ENCODE results near the gene GNMT.

The GNMT gene

GRCh38 chr6:42962096-42962495, 1.5 kb downstream of the GNMT start:
- Mint-ChIP-seq H3K27me3 (peaks cover 5 to 20% of the 10 kb centered on the region in 2 donors), H3K4me1 (peaks cover 19 to 20% of the 10 kb centered on the region in 2 donors), H3K4me3 (no peak overlapping the region), H3K36me3 (peaks cover 32 to 43% of the 10 kb centered on the region in 2 donors), H3K27ac (no peak overlapping the region), H3K9me3 (no peaks in the 10 kb centered on the region)
- no peak for DNase-seq
- ATAC-seq (replicated peaks): no peak

- ATAC-seq (replicated peaks) (no peak), DNase-seq (no peak)
- H3K4me1 Mint-ChIP-seq: peaks cover 19 to 20% of the 10 kb centered on the region in 2 donors
- peaks cover 37 to 47% of the 10 kb centered on the region in 2 donors for H3K36me3 Mint-ChIP-seq
- H3K9me3 Mint-ChIP-seq: no peaks in the 10 kb centered on the region
- peak overlapping the region; percentile 47 for H3K27ac Mint-ChIP-seq
- no peak overlapping the region for H3K4me3 Mint-ChIP-seq
- H3K27me3 Mint-ChIP-seq: peaks cover 5 to 20% of the 10 kb centered on the region in 2 donors
Measured at GRCh38 chr6:42962502-42963178, 2.1 kb downstream of the GNMT start.

- peaks cover 41 to 54% of the 10 kb centered on the region in 2 donors for H3K36me3 Mint-ChIP-seq
- H3K4me3 Mint-ChIP-seq: no peak overlapping the region
- H3K27ac Mint-ChIP-seq: no peak overlapping the region
- peaks cover 19 to 20% of the 10 kb centered on the region in 2 donors for H3K4me1 Mint-ChIP-seq
- H3K9me3 Mint-ChIP-seq: no peaks in the 10 kb centered on the region
- ATAC-seq (replicated peaks) (no peak), DNase-seq (no peak)
- peaks cover 5 to 20% of the 10 kb centered on the region in 2 donors for H3K27me3 Mint-ChIP-seq
Measured at GRCh38 chr6:42963179-42963854, 2.8 kb downstream of the GNMT start.

- peaks cover 46 to 61% of the 10 kb centered on the region in 2 donors for H3K36me3 Mint-ChIP-seq
- H3K27me3 Mint-ChIP-seq: peaks cover 5 to 20% of the 10 kb centered on the region in 2 donors
- H3K27ac Mint-ChIP-seq: no peak overlapping the region
- H3K9me3 Mint-ChIP-seq: no peaks in the 10 kb centered on the region
- peaks cover 20 to 21% of the 10 kb centered on the region in 2 donors for H3K4me1 Mint-ChIP-seq
- no peak for DNase-seq
- H3K4me3 Mint-ChIP-seq: no peak overlapping the region
- peak; percentile 46 to 48 for ATAC-seq (replicated peaks)
Measured at GRCh38 chr6:42963855-42964605, 3.5 kb downstream of the GNMT start.

- ATAC-seq (replicated peaks) (no peak), DNase-seq (no peak)
- H3K9me3 Mint-ChIP-seq: no peaks in the 10 kb centered on the region
- peak overlapping the region; percentile 59 for H3K27ac Mint-ChIP-seq
- H3K4me1 Mint-ChIP-seq: peaks cover 16% of the 10 kb centered on the region in 2 donors
- peaks cover 0 to 3% of the 10 kb centered on the region in 2 donors for H3K27me3 Mint-ChIP-seq
- peaks cover 50 to 75% of the 10 kb centered on the region in 2 donors for H3K36me3 Mint-ChIP-seq
- H3K4me3 Mint-ChIP-seq: no peak overlapping the region
Measured at GRCh38 chr6:42966571-42966970, 6.0 kb downstream of the GNMT start.

- Mint-ChIP-seq H3K27ac (no peak overlapping the region), H3K4me1 (peaks cover 16 to 17% of the 10 kb centered on the region in 2 donors), H3K9me3 (no peaks in the 10 kb centered on the region), H3K27me3 (no peaks in the 10 kb centered on the region), H3K4me3 (no peak overlapping the region), H3K36me3 (peaks cover 47 to 75% of the 10 kb centered on the region in 2 donors)
- ATAC-seq (replicated peaks) (no peak), DNase-seq (no peak)
Measured at GRCh38 chr6:42967228-42967627, 6.7 kb downstream of the GNMT start.

GRCh38 chr6:42968126-42968701, 7.7 kb downstream of the GNMT start:
- Mint-ChIP-seq H3K27me3 (no peaks in the 10 kb centered on the region), H3K36me3 (peaks cover 42 to 72% of the 10 kb centered on the region in 2 donors), H3K4me1 (peaks cover 16 to 17% of the 10 kb centered on the region in 2 donors), H3K9me3 (no peaks in the 10 kb centered on the region), H3K27ac (no peak overlapping the region), H3K4me3 (no peak overlapping the region)
- DNase-seq (no peak), ATAC-seq (replicated peaks) (no peak)

GRCh38 chr6:42968783-42969182, 8.2 kb downstream of the GNMT start:
- ATAC-seq (replicated peaks): no peak
- H3K36me3 Mint-ChIP-seq: peaks cover 42 to 73% of the 10 kb centered on the region in 2 donors
- H3K4me3 Mint-ChIP-seq: no peak overlapping the region
- H3K27me3 Mint-ChIP-seq: no peaks in the 10 kb centered on the region
- H3K27ac Mint-ChIP-seq: peak overlapping the region; percentile 47
- H3K4me1 Mint-ChIP-seq: peaks cover 16 to 18% of the 10 kb centered on the region in 2 donors
- no peaks in the 10 kb centered on the region for H3K9me3 Mint-ChIP-seq
- no peak for DNase-seq

GRCh38 chr6:42969431-42969830, 8.9 kb downstream of the GNMT start:
- H3K9me3 Mint-ChIP-seq: no peaks in the 10 kb centered on the region
- peaks cover 45 to 73% of the 10 kb centered on the region in 2 donors for H3K36me3 Mint-ChIP-seq
- H3K4me3 Mint-ChIP-seq: no peak overlapping the region
- DNase-seq (no peak), ATAC-seq (replicated peaks) (no peak)
- H3K4me1 Mint-ChIP-seq: peaks cover 17 to 22% of the 10 kb centered on the region in 2 donors
- H3K27ac Mint-ChIP-seq: no peak overlapping the region
- H3K27me3 Mint-ChIP-seq: no peaks in the 10 kb centered on the region

- no peaks in the 10 kb centered on the region for H3K27me3 Mint-ChIP-seq
- ATAC-seq (replicated peaks) (no peak), DNase-seq (no peak)
- no peak overlapping the region for H3K27ac Mint-ChIP-seq
- H3K4me1 Mint-ChIP-seq: peaks cover 17 to 25% of the 10 kb centered on the region in 2 donors
- no peaks in the 10 kb centered on the region for H3K9me3 Mint-ChIP-seq
- no peak overlapping the region for H3K4me3 Mint-ChIP-seq
- peaks cover 47 to 69% of the 10 kb centered on the region in 2 donors for H3K36me3 Mint-ChIP-seq
Measured at GRCh38 chr6:42969934-42970333, 9.4 kb downstream of the GNMT start.

GRCh38 chr6:42970871-42971612, 10.5 kb downstream of the GNMT start:
- Mint-ChIP-seq H3K27me3 (no peaks in the 10 kb centered on the region), H3K36me3 (peaks cover 41 to 64% of the 10 kb centered on the region in 2 donors), H3K4me1 (peaks cover 19 to 33% of the 10 kb centered on the region in 2 donors), H3K9me3 (no peaks in the 10 kb centered on the region), H3K4me3 (peak overlapping the region in 1 of 2 donors; percentile 43), H3K27ac (peak overlapping the region; percentile 80)
- ATAC-seq (replicated peaks) (peak; percentile 53 to 57), DNase-seq (no peak)

- DNase-seq (no peak), ATAC-seq (replicated peaks) (no peak)
- peak overlapping the region; percentile 21 for H3K27ac Mint-ChIP-seq
- H3K4me3 Mint-ChIP-seq: peak overlapping the region in 1 of 2 donors; percentile 43
- peaks cover 18 to 40% of the 10 kb centered on the region in 2 donors for H3K4me1 Mint-ChIP-seq
- no peaks in the 10 kb centered on the region for H3K27me3 Mint-ChIP-seq
- H3K36me3 Mint-ChIP-seq: peaks cover 44 to 64% of the 10 kb centered on the region in 2 donors
- H3K9me3 Mint-ChIP-seq: no peaks in the 10 kb centered on the region
Measured at GRCh38 chr6:42971746-42972327, 11.3 kb downstream of the GNMT start.

- peak overlapping the region; percentile 47 for H3K27ac Mint-ChIP-seq
- H3K9me3 Mint-ChIP-seq: no peaks in the 10 kb centered on the region
- H3K4me1 Mint-ChIP-seq: peaks cover 20 to 54% of the 10 kb centered on the region in 2 donors
Measured at GRCh38 chr6:42973926-42974325, 13.4 kb downstream of the GNMT start.

More at GRCh38 chr6:42973926-42974325, 13.4 kb downstream of the GNMT start:
- no peak for ATAC-seq (replicated peaks)
- Mint-ChIP-seq H3K27me3 (no peaks in the 10 kb centered on the region), H3K4me3 (no peak overlapping the region), H3K36me3 (peaks cover 38 to 54% of the 10 kb centered on the region in 2 donors)
- DNase-seq: no peak

Data from stimulated activated naive B cell treated with anti-CD40 and anti-IgM and Interleukin-4, amounts not matched to agents 10 μg/mL and 1 μg/mL and 100 μg/mL, for 72 hours (primary cell).